IMR-90 (cell line): ENCODE measurements around the gene GALP. TPM values are rescaled to one million over a fixed set of nuclear protein-coding genes. Genes with fewer than 3 reads are reported as not detected.

Source experiments
- ATAC-seq: fragments of 200-7000 bp; cut with Tn5 transposase; 2 replicates; pipeline ENCODE4 v1.9.1; 2020; ENCODE audit warnings: low read depth, mild to moderate bottlenecking, moderate library complexity
- BruUV-seq: library from RNA; stranded (reverse); fragments of 400-500 nt; replicated peaks from 2 replicates; lab custom pipeline; 2021; lab: Mats Ljungman, UMichigan
- CTCF ChIA-PET: fragments of 300-600 bp; formaldehyde crosslinking; extraction: SDS; loops from one replicate; lab custom pipeline; 2021; ENCODE audit warnings: antibody characterized with exemption; lab: Yijun Ruan, JAX
- POLR2A ChIA-PET: fragments of 300-600 bp; sonication (Branson Sonifier 250); formaldehyde crosslinking; loops from one replicate; lab custom pipeline; 2022; ENCODE audit warnings: antibody characterized with exemption; ENCODE audit not compliant: unreplicated experiment; lab: Charles Lee
- DNase-seq: peaks from one replicate; pipeline ENCODE4 v3.0.0; 2013
- H2AFZ ChIP-seq: replicated peaks from 2 replicates; pipeline ENCODE3; 2013; ENCODE audit warnings: low read length, mild to moderate bottlenecking; ENCODE audit not compliant: poor library complexity
- H2AK5ac ChIP-seq: 2 replicates; pipeline ENCODE4 v1.6.1; 2013; ENCODE audit warnings: low read depth, low read length, inconsistent platforms
- H2AK9ac ChIP-seq: replicated peaks from 2 replicates; pipeline ENCODE3; 2013; ENCODE audit warnings: mild to moderate bottlenecking, low read depth, low read length, moderate library complexity; ENCODE audit not compliant: poor library complexity
- H2BK120ac ChIP-seq: 2 replicates; pipeline ENCODE4 v1.6.1; 2013; ENCODE audit warnings: low read depth, low read length, inconsistent platforms
- H2BK15ac ChIP-seq: 3 replicates; pipeline ENCODE4 v1.6.1; 2013; ENCODE audit warnings: low read depth, low read length, inconsistent platforms
- H2BK20ac ChIP-seq: 2 replicates; pipeline ENCODE4 v1.6.1; 2013; ENCODE audit warnings: low read depth, mild to moderate bottlenecking, inconsistent platforms, low read length, moderate library complexity
- H2BK5ac ChIP-seq: 2 replicates; pipeline ENCODE4 v1.6.1; 2013; ENCODE audit warnings: mild to moderate bottlenecking, low read depth, low read length, inconsistent platforms; ENCODE audit not compliant: poor library complexity, severe bottlenecking
- H3K14ac ChIP-seq: replicated peaks from 2 replicates; pipeline ENCODE4 v1.6.1; 2013; ENCODE audit warnings: low read depth, low read length, inconsistent platforms
- H3K18ac ChIP-seq: 2 replicates; pipeline ENCODE4 v1.6.1; 2013; ENCODE audit warnings: low read depth, low read length, control low read depth
- H3K23ac ChIP-seq: 2 replicates; pipeline ENCODE4 v1.6.1; 2013; ENCODE audit warnings: low read depth, low read length, inconsistent platforms
- H3K27ac ChIP-seq: 2 replicates; pipeline ENCODE4 v1.5.1; 2013; ENCODE audit warnings: mild to moderate bottlenecking, control low read depth, low read length; ENCODE audit not compliant: insufficient read depth
- H3K27me3 ChIP-seq: 2 replicates; pipeline ENCODE4 v1.6.1; 2013; ENCODE audit warnings: low read length; ENCODE audit not compliant: control insufficient read depth, insufficient read depth
- H3K36me3 ChIP-seq: 2 replicates; pipeline ENCODE4 v1.6.1; 2013; ENCODE audit warnings: low read length, mixed read lengths; ENCODE audit not compliant: control insufficient read depth, insufficient read depth
- H3K4ac ChIP-seq: 2 replicates; pipeline ENCODE4 v1.6.1; 2013; ENCODE audit warnings: low read depth, low read length, inconsistent platforms
- H3K4me1 ChIP-seq: 2 replicates; pipeline ENCODE4 v1.6.1; 2013; ENCODE audit warnings: low read length, mixed read lengths; ENCODE audit not compliant: control insufficient read depth, insufficient read depth
- H3K4me2 ChIP-seq: 2 replicates; pipeline ENCODE4 v1.6.1; 2013; ENCODE audit warnings: low read depth, mild to moderate bottlenecking, control low read depth, low read length, moderate library complexity
- H3K4me3 ChIP-seq: 2 replicates; pipeline ENCODE4 v1.5.1; 2013; ENCODE audit warnings: low read depth, mild to moderate bottlenecking, control low read depth, low read length, moderate library complexity; ENCODE audit not compliant: insufficient read depth
- H3K56ac ChIP-seq: 2 replicates; pipeline ENCODE4 v1.6.1; 2013; ENCODE audit warnings: low read length, inconsistent platforms; ENCODE audit not compliant: insufficient read depth; ENCODE audit errors: extremely low read depth
- H3K79me1 ChIP-seq, 2 experiments: 2 replicates each; pipeline ENCODE4 v1.6.1; 2013; ENCODE audit warnings: low read length in 2 of 2, inconsistent platforms in 1 of 2, low read depth in 1 of 2
- H3K9ac ChIP-seq: 2 replicates; pipeline ENCODE4 v1.6.1; 2013; ENCODE audit warnings: low read depth, low read length, control low read depth
- H3K9me1 ChIP-seq: 2 replicates; pipeline ENCODE4 v1.6.1; 2013; ENCODE audit warnings: low read length, inconsistent platforms; ENCODE audit not compliant: insufficient read depth
- H3K9me3 ChIP-seq: 2 replicates; pipeline ENCODE4 v1.6.1; 2013; ENCODE audit warnings: low read length; ENCODE audit not compliant: control insufficient read depth, insufficient read depth
- H4K20me1 ChIP-seq: 2 replicates; pipeline ENCODE4 v1.6.1; 2013; ENCODE audit warnings: low read length, inconsistent platforms; ENCODE audit not compliant: insufficient read depth
- H4K5ac ChIP-seq: 2 replicates; pipeline ENCODE4 v1.6.1; 2013; ENCODE audit warnings: mild to moderate bottlenecking, low read depth, low read length, control low read depth
- H4K8ac ChIP-seq, 2 experiments: 2 replicates each; pipeline ENCODE4 v1.6.1; 2013; ENCODE audit warnings: low read depth in 2 of 2, low read length in 2 of 2, control low read depth in 1 of 2, inconsistent platforms in 1 of 2
- H4K91ac ChIP-seq: 2 replicates; pipeline ENCODE4 v1.6.1; 2013; ENCODE audit warnings: low read depth, low read length, inconsistent platforms; ENCODE audit not compliant: insufficient read depth
- BHLHE40 ChIP-seq: fragments of 150-350 bp; IDR thresholded peaks from 2 replicates; pipeline ENCODE4 v1.6.1; 2016; ENCODE audit warnings: mild to moderate bottlenecking, low read depth, low read length
- CEBPB ChIP-seq: IDR thresholded peaks from 2 replicates; pipeline ENCODE4 v1.6.1; 2012; ENCODE audit warnings: low read depth, low read length, improper control_type of control experiment
- CHD1 ChIP-seq: IDR thresholded peaks from 2 replicates; pipeline ENCODE4 v1.6.1; 2012; ENCODE audit warnings: low read depth, low read length, improper control_type of control experiment
- CTCF ChIP-seq: conservative IDR thresholded peaks from 2 replicates; pipeline ENCODE4 v1.5.1; 2012; ENCODE audit warnings: mild to moderate bottlenecking, low read depth, low read length, improper control_type of control experiment
- FOS ChIP-seq: fragments of 150-350 bp; IDR thresholded peaks from 2 replicates; pipeline ENCODE4 v1.6.1; 2016; ENCODE audit warnings: low read depth, low read length
- MAFK ChIP-seq: IDR thresholded peaks from 2 replicates; pipeline ENCODE4 v1.6.1; 2012; ENCODE audit warnings: low read depth, low read length, improper control_type of control experiment
- NFE2L2 ChIP-seq: fragments of 150-350 bp; IDR thresholded peaks from 2 replicates; pipeline ENCODE4 v1.6.1; 2016; ENCODE audit warnings: low read depth, mild to moderate bottlenecking, low read length
- POLR2A ChIP-seq: IDR thresholded peaks from 2 replicates; pipeline ENCODE4 v1.6.1; 2012; ENCODE audit warnings: mild to moderate bottlenecking, low read depth, low read length
- RAD21 ChIP-seq: IDR thresholded peaks from 2 replicates; pipeline ENCODE4 v1.6.1; 2012; ENCODE audit warnings: low read length, improper control_type of control experiment
- RFX5 ChIP-seq: IDR thresholded peaks from 2 replicates; pipeline ENCODE4 v1.8.0; 2012; ENCODE audit warnings: low read depth, mild to moderate bottlenecking, low read length, moderate library complexity
- SMC3 ChIP-seq: fragments of 150-350 bp; IDR thresholded peaks from 2 replicates; pipeline ENCODE4 v1.6.1; 2016; ENCODE audit warnings: low read depth, mild to moderate bottlenecking, antibody characterized with exemption, low read length, moderate library complexity
- WGBS, 2 experiments: methylation state at CpG; one replicate each; pipeline versions ENCODE4 v1.1.5 to v1.1.7; 2013; ENCODE audit warnings: missing lambda C conversion rate in 2 of 2; ENCODE audit not compliant: insufficient read length in 1 of 2; ENCODE audit errors: extremely low coverage in 2 of 2; 5-methylcytosine and 5-hydroxymethylcytosine counted together
- dilution Hi-C: fragments of 300-500 bp; cut with HindIII; formaldehyde crosslinking; loops from one replicate; pipeline ENCODE4 v1.14.3; 2018; ENCODE audit warnings: low sequenced_read_pairs; ENCODE audit not compliant: unreplicated experiment
- in situ Hi-C: fragments of 300-500 bp; cut with MboI; formaldehyde crosslinking; loops from 3 replicates; pipeline ENCODE4 v1.14.3; 2019; ENCODE audit warnings: low sequenced_read_pairs, inconsistent platforms, mixed read lengths
- intact Hi-C: fragments of 100-400 bp; cut with micrococcal nuclease; formaldehyde crosslinking; loops from 2 replicates; pipeline ENCODE4 v1.10.0; 2022
- polyA plus RNA-seq, 3 experiments: library from polyadenylated mRNA; depleted of rRNA; stranded (reverse); fragments of >200 nt; gene quantifications; 2 replicates each; pipeline ENCODE4 v1.2.3, GENCODE V29; 2012; ENCODE audit warnings: low replicate concordance in 1 of 3
- total RNA-seq: library from RNA; depleted of rRNA; stranded (reverse); fragments of >200 nt; gene quantifications from 2 replicates; pipeline ENCODE4 v1.2.3, GENCODE V29; 2012

Gene GALP
- total and polyA plus RNA-seq, 2 of the 4 experiments (the other 2 are of a cell fraction) = not detected

DNA sequence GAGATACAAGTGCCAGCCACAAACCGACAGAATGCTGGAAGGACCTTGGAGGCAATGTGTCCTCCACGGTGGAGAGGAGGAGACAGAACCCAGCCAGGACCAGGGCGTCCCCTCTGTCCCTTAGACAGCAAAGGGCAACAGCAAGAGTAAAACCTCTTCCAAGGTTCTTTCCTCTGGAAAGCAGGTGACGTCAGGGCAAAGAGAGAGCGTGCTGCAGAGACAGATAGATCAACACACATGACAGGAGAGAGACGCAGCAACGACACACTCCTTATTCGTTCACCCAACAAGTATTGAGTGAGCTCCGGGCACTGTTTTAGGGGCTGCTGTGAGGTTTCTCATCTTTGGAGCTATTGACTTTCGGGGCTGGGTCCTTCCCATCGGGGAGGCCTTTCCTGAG is 1.3 kb upstream of the GALP start:
- no peak for TF ChIP-seq CTCF
- no peak for TF ChIP-seq BHLHE40
- no peak for TF ChIP-seq SMC3
- no peak for TF ChIP-seq CEBPB
- TF ChIP-seq FOS = no peak
- no peak for TF ChIP-seq NFE2L2
- no peak for TF ChIP-seq RAD21
- TF ChIP-seq CHD1 = no peak
- no peak for TF ChIP-seq RFX5
- no peak for TF ChIP-seq MAFK
- no peak for TF ChIP-seq POLR2A
- H3K18ac ChIP-seq = no peak overlapping the region
- H3K4ac ChIP-seq = no peak overlapping the region
- H4K8ac ChIP-seq = no peak overlapping the region
- intact Hi-C loops (loop anchor here (10.0 kb wide), 1 partner anchor 140 kb away; the partner anchor contains the start of gene ZSCAN5A), in situ Hi-C loops (no loop called here), dilution Hi-C loops (no loop called here)
- H2AK5ac ChIP-seq = no peak overlapping the region
- no peaks in the 10 kb centered on the region for H3K9me3 ChIP-seq
- H2BK20ac ChIP-seq = no peak overlapping the region
- DNase-seq (no peak), ATAC-seq (no peak)
- H3K36me3 ChIP-seq = no peaks in the 10 kb centered on the region
- H4K91ac ChIP-seq = no peak overlapping the region
- H3K27ac ChIP-seq = no peak overlapping the region
- H4K20me1 ChIP-seq = no peaks in the 10 kb centered on the region
- POLR2A ChIA-PET = no interaction called here
- no peak overlapping the region for H3K4me2 ChIP-seq
- H2BK15ac ChIP-seq = no peak overlapping the region
- H2AK9ac ChIP-seq = no peak overlapping the region
- no peak overlapping the region for H2BK5ac ChIP-seq
- H3K4me3 ChIP-seq = no peak overlapping the region
- no peaks in the 10 kb centered on the region for H3K4me1 ChIP-seq
- H4K5ac ChIP-seq = no peak overlapping the region
- H3K14ac ChIP-seq = no peak overlapping the region
- no peak overlapping the region for H2AFZ ChIP-seq
- no peak overlapping the region for H3K56ac ChIP-seq
- no peak overlapping the region for H2BK120ac ChIP-seq
- no peak overlapping the region for H3K9ac ChIP-seq
- H3K9me1 ChIP-seq = no peaks in the 10 kb centered on the region
- CTCF ChIA-PET = no interaction called here
- H3K79me1 ChIP-seq = no peaks in the 10 kb centered on the region
- no TSS peak for BruUV-seq
- H3K27me3 ChIP-seq = peaks cover 9% of the 10 kb centered on the region; the same call in 1 of the 2 replicates
- no CpG with 5 or more reads among the region's 11 CpGs for WGBS, 2 experiments
- no peak overlapping the region for H3K23ac ChIP-seq
